Measurements from ENCODE around the gene CCDC188. TPM values are rescaled to one million over a fixed set of nuclear protein-coding genes. Genes with fewer than 3 reads are reported as not detected.

CCDC188 gene
- total RNA-seq, 1 experiment from 2014 or later: not detected

- Histone ChIP-seq H3K27ac (no peak overlapping the region), H3K4me3 (no peak overlapping the region), H3K27me3 (ENCODE audit: insufficient read depth, low read depth) (peaks cover 44% of the 10 kb centered on the region), H3K9me2 (ENCODE audit: insufficient read depth) (no peaks in the 10 kb centered on the region), H3K4me1 (replicated peaks; ENCODE audit: insufficient read depth) (no peaks in the 10 kb centered on the region), H3K79me2 (ENCODE audit: low read depth) (no peaks in the 10 kb centered on the region), H3K9me3 (ENCODE audit: insufficient read depth, low read depth) (no peaks in the 10 kb centered on the region), H3K36me3 (ENCODE audit: low read depth) (no peaks in the 10 kb centered on the region), H2AFZ (no peak overlapping the region), H4K20me1 (ENCODE audit: insufficient read depth) (no peaks in the 10 kb centered on the region), H3F3A (ENCODE audit: insufficient read depth, low read depth) (no peaks in the 10 kb centered on the region), H3K4me2 (no peak overlapping the region)
- BruUV-seq (replicated peaks): no TSS peak
- ChIA-PET POLR2A (ENCODE audit: unreplicated experiment) (no interaction called here), CTCF (no interaction called here)
- TF ChIP-seq CTCF (conservative IDR thresholded peaks at IDR 0.05) (no peak), EZH2 (IDR thresholded peaks at IDR 0.05; ENCODE audit: low read depth) (no peak)
- no peak for DNase-seq
- intact Hi-C loops (cut with micrococcal nuclease; ENCODE audit: unreplicated experiment): no loop called here
These were observed 28.0 kb upstream of the CCDC188 start for GRCh38 chr22:20178915-20179227.

GRCh38 chr22:20178075-20178914, 27.4 kb upstream of the CCDC188 start:
- H3K4me2 ChIP-seq: no peak overlapping the region
- H3F3A ChIP-seq (ENCODE audit: insufficient read depth, low read depth): no peaks in the 10 kb centered on the region
- H2AFZ ChIP-seq: no peak overlapping the region
- H3K9me2 ChIP-seq (ENCODE audit: insufficient read depth): no peaks in the 10 kb centered on the region
- no peaks in the 10 kb centered on the region for H3K9me3 ChIP-seq (ENCODE audit: insufficient read depth, low read depth)
- no TSS peak for BruUV-seq (replicated peaks)
- no peaks in the 10 kb centered on the region for H3K4me1 ChIP-seq (replicated peaks; ENCODE audit: insufficient read depth)
- no peak overlapping the region for H3K27ac ChIP-seq
- no peak overlapping the region for H3K4me3 ChIP-seq
- H3K27me3 ChIP-seq (ENCODE audit: insufficient read depth, low read depth): peaks cover 46% of the 10 kb centered on the region
- no peak for DNase-seq
- POLR2A ChIA-PET (ENCODE audit: unreplicated experiment): no interaction called here
- no peaks in the 10 kb centered on the region for H3K36me3 ChIP-seq (ENCODE audit: low read depth)
- H3K79me2 ChIP-seq (ENCODE audit: low read depth): no peaks in the 10 kb centered on the region
- CTCF ChIA-PET: no interaction called here
- H4K20me1 ChIP-seq (ENCODE audit: insufficient read depth): no peaks in the 10 kb centered on the region
- no peak for TF ChIP-seq EZH2 (IDR thresholded peaks at IDR 0.05; ENCODE audit: low read depth)
- intact Hi-C loops (cut with micrococcal nuclease; ENCODE audit: unreplicated experiment): no loop called here

GRCh38 chr22:20177217-20177911, 26.5 kb upstream of the CCDC188 start:
- Histone ChIP-seq H3K9me3 (ENCODE audit: insufficient read depth, low read depth) (no peaks in the 10 kb centered on the region), H3K4me1 (replicated peaks; ENCODE audit: insufficient read depth) (no peaks in the 10 kb centered on the region), H3K27ac (no peak overlapping the region), H3K79me2 (ENCODE audit: low read depth) (no peaks in the 10 kb centered on the region), H4K20me1 (ENCODE audit: insufficient read depth) (no peaks in the 10 kb centered on the region), H3K36me3 (ENCODE audit: low read depth) (no peaks in the 10 kb centered on the region), H3K27me3 (ENCODE audit: insufficient read depth, low read depth) (peaks cover 46% of the 10 kb centered on the region), H3K9me2 (ENCODE audit: insufficient read depth) (no peaks in the 10 kb centered on the region), H3K4me3 (no peak overlapping the region), H2AFZ (no peak overlapping the region), H3F3A (ENCODE audit: insufficient read depth, low read depth) (no peaks in the 10 kb centered on the region), H3K4me2 (no peak overlapping the region)
- CTCF ChIA-PET: no interaction called here
- TF ChIP-seq EZH2 (IDR thresholded peaks at IDR 0.05; ENCODE audit: low read depth) (no peak), CTCF (conservative IDR thresholded peaks at IDR 0.05) (no peak)
- BruUV-seq (replicated peaks): no TSS peak
- no peak for DNase-seq
- POLR2A ChIA-PET (ENCODE audit: unreplicated experiment): no interaction called here
- intact Hi-C loops (cut with micrococcal nuclease; ENCODE audit: unreplicated experiment): no loop called here
